HCT116 (cell line): ENCODE data around the gene MYCBP2. TPM values are rescaled to one million over a fixed set of nuclear protein-coding genes. Genes with fewer than 3 reads are reported as not detected.

Experiments
- ATAC-seq: fragments of 200-7000 bp; cut with Tn5 transposase; 2 replicates; pipeline ENCODE4 v1.9.1; 2020; ENCODE audit warnings: mild to moderate bottlenecking, moderate library complexity
- BruUV-seq: library from RNA; stranded (reverse); fragments of 400-500 nt; replicated peaks from 2 replicates; lab custom pipeline; 2021; lab: Mats Ljungman, UMichigan
- CTCF ChIA-PET: fragments of 300-600 bp; sonication (Branson Sonifier 250); formaldehyde crosslinking; loops from one replicate; lab custom pipeline; 2021; ENCODE audit warnings: antibody characterized with exemption; lab: Charles Lee
- POLR2A ChIA-PET: fragments of 300-600, 350-600 bp; sonication (Branson Sonifier 250); formaldehyde crosslinking; loops from one replicate; lab custom pipeline; 2021; ENCODE audit warnings: antibody characterized with exemption; lab: Charles Lee
- RAD21 ChIA-PET, 2 experiments: fragments of 300-600 bp; sonication (Branson Sonifier 250); formaldehyde crosslinking; loops; one replicate each; lab custom pipeline; 2023; ENCODE audit warnings: low total read pairs in 2 of 2; ENCODE audit not compliant: uncharacterized antibody in 2 of 2, unreplicated experiment in 2 of 2, low non-redundant PET in 1 of 2; lab: Charles Lee
- DNase-seq: peaks from one replicate; pipeline ENCODE4 v3.0.0-alpha.2; 2010; ENCODE audit warnings: low read depth, low spot score
- H2AFZ ChIP-seq: fragments of 200-600 bp; shearing (Covaris generic), sonication (generic); 2 replicates; pipeline ENCODE4 v1.6.1; 2017; ENCODE audit warnings: low read depth, mixed run types, mixed read lengths, antibody characterized with exemption, low read length; ENCODE audit not compliant: poor library complexity, severe bottlenecking
- H3K27ac ChIP-seq: 2 replicates; pipeline ENCODE4 v1.5.1; 2012; ENCODE audit warnings: low read depth, low read length
- H3K27me3 ChIP-seq: fragments of 200-600 bp; sonication (generic); 2 replicates; pipeline ENCODE4 v1.6.1; 2016; ENCODE audit warnings: mixed run types, low read length, mixed read lengths; ENCODE audit not compliant: insufficient read depth
- H3K36me3 ChIP-seq, 2 experiments: fragments of 200-500 bp in 1 of 2; fragments of 200-600 bp in 1 of 2; sonication (Bioruptor generic) in 1 of 2; sonication (generic) in 1 of 2; 2 replicates each; pipeline versions ENCODE4 v1.5.1 to v1.6.1; 2014 to 2016; ENCODE audit warnings: low read length in 2 of 2, inconsistent platforms in 1 of 2, mixed read lengths in 1 of 2, mixed run types in 1 of 2; ENCODE audit not compliant: insufficient read depth in 2 of 2, control insufficient read depth in 1 of 2
- H3K4me1 ChIP-seq, 2 experiments: fragments of 200-600 bp in 1 of 2; sonication (generic) in 1 of 2; 2 replicates each; pipeline versions ENCODE4 v1.5.1 to v1.6.1; 2012 to 2017; ENCODE audit warnings: low read length in 2 of 2, inconsistent platforms in 1 of 2, mild to moderate bottlenecking in 1 of 2, mixed read lengths in 1 of 2, mixed run types in 1 of 2, moderate library complexity in 1 of 2; ENCODE audit not compliant: insufficient read depth in 2 of 2, control insufficient read depth in 1 of 2
- H3K4me2 ChIP-seq: fragments of 200-600 bp; sonication (generic); 2 replicates; pipeline ENCODE4 v1.6.1; 2017; ENCODE audit warnings: mixed run types, low read length, mixed read lengths
- H3K4me3 ChIP-seq, 2 experiments: fragments of 200-600 bp in 1 of 2; sonication (generic) in 1 of 2; replicated peaks in 1 of 2; 2 replicates each; pipeline ENCODE4 v1.5.1; 2011 to 2016; ENCODE audit warnings: low read length in 2 of 2, control low read depth in 1 of 2, low read depth in 1 of 2, mild to moderate bottlenecking in 1 of 2, mixed read lengths in 1 of 2, mixed run types in 1 of 2
- H3K79me2 ChIP-seq: fragments of 200-600 bp; sonication (generic); 2 replicates; pipeline ENCODE4 v1.6.1; 2017; ENCODE audit warnings: mild to moderate bottlenecking, mixed run types, low read length, moderate library complexity, mixed read lengths; ENCODE audit not compliant: insufficient read depth
- H3K9ac ChIP-seq: fragments of 200-600 bp; sonication (generic); 2 replicates; pipeline ENCODE4 v1.6.1; 2016; ENCODE audit warnings: low read length, mixed read lengths
- H3K9me2 ChIP-seq: fragments of 200-600 bp; sonication (generic), shearing (Covaris generic); 2 replicates; pipeline ENCODE4 v1.6.1; 2017; ENCODE audit warnings: mixed run types, mild to moderate bottlenecking, moderate library complexity; ENCODE audit not compliant: insufficient read depth
- H3K9me3 ChIP-seq, 2 experiments: fragments of 200-500 bp in 1 of 2; fragments of 200-600 bp in 1 of 2; sonication (Bioruptor generic) in 1 of 2; sonication (generic) in 1 of 2; 2 replicates each; pipeline ENCODE4 v1.6.1; 2014 to 2017; ENCODE audit warnings: low read length in 2 of 2, mixed read lengths in 2 of 2, inconsistent platforms in 1 of 2, low read depth in 1 of 2, mild to moderate bottlenecking in 1 of 2, mixed run types in 1 of 2, moderate library complexity in 1 of 2; ENCODE audit not compliant: control insufficient read depth in 1 of 2, insufficient read depth in 1 of 2
- H4K20me1 ChIP-seq: fragments of 200-600 bp; sonication (generic), shearing (Covaris generic); 2 replicates; pipeline ENCODE4 v1.6.1; 2017; ENCODE audit warnings: mixed run types, mild to moderate bottlenecking, moderate library complexity; ENCODE audit not compliant: insufficient read depth
- CBX3 ChIP-seq: IDR thresholded peaks from 2 replicates; pipeline ENCODE4 v1.6.1; 2012; ENCODE audit warnings: low read depth
- EGR1 ChIP-seq: IDR thresholded peaks from 2 replicates; pipeline ENCODE4 v1.6.1; 2012; ENCODE audit warnings: low read depth
- EZH2 ChIP-seq: fragments of 200-600 bp; sonication (generic); IDR thresholded peaks from 2 replicates; pipeline ENCODE4 v1.6.1; 2017; ENCODE audit warnings: antibody characterized with exemption, mixed run types
- EZH2phosphoT487 ChIP-seq: fragments of 200-600 bp; IDR thresholded peaks from 2 replicates; pipeline ENCODE4 v1.6.1; 2018; ENCODE audit warnings: antibody characterized with exemption, borderline replicate concordance
- JUND ChIP-seq: IDR thresholded peaks from 2 replicates; pipeline ENCODE4 v1.6.1; 2012
- POLR2AphosphoS5 ChIP-seq: IDR thresholded peaks from 2 replicates; pipeline ENCODE4 v1.6.1; 2011; ENCODE audit warnings: mild to moderate bottlenecking, low read depth, low read length, moderate library complexity
- SRF ChIP-seq: IDR thresholded peaks from 2 replicates; pipeline ENCODE4 v1.6.1; 2012; ENCODE audit warnings: low read depth
- YY1 ChIP-seq: IDR thresholded peaks from 2 replicates; pipeline ENCODE4 v1.6.1; 2011; ENCODE audit warnings: low read length, low read depth, moderate library complexity, mild to moderate bottlenecking; ENCODE audit not compliant: insufficient replicate concordance; ENCODE audit errors: extremely low read depth
- ZNF274 ChIP-seq: fragments of 200-500 bp; sonication (Bioruptor generic); IDR thresholded peaks from 2 replicates; pipeline ENCODE4 v1.6.1; 2014; ENCODE audit warnings: mild to moderate bottlenecking, low read depth, low read length, inconsistent platforms
- intact Hi-C: fragments of 100-400 bp; cut with micrococcal nuclease; formaldehyde crosslinking; loops from 2 replicates; pipeline ENCODE4 v1.10.0; 2022
- total RNA-seq: library from RNA; stranded (reverse); gene quantifications from one replicate; pipeline ENCODE4 v1.2.1, GENCODE V29; 2021; ENCODE audit not compliant: unreplicated experiment
- TF ChIP-seq, protein P1 (sequence below): IDR thresholded peaks from 2 replicates; pipeline ENCODE4 v1.6.1; 2011; ENCODE audit warnings: mild to moderate bottlenecking, low read length, moderate library complexity; ENCODE audit not compliant: insufficient replicate concordance; ENCODE audit errors: extremely low read depth
- TF ChIP-seq, protein P2 (sequence below): IDR thresholded peaks from 2 replicates; pipeline ENCODE4 v1.6.1; 2012
- TF ChIP-seq, protein P3 (sequence below): IDR thresholded peaks from 2 replicates; pipeline ENCODE4 v1.6.1; 2012

The MYCBP2 gene
- total RNA-seq, 1 experiment from 2014 or later: 48.5 TPM

DNA sequence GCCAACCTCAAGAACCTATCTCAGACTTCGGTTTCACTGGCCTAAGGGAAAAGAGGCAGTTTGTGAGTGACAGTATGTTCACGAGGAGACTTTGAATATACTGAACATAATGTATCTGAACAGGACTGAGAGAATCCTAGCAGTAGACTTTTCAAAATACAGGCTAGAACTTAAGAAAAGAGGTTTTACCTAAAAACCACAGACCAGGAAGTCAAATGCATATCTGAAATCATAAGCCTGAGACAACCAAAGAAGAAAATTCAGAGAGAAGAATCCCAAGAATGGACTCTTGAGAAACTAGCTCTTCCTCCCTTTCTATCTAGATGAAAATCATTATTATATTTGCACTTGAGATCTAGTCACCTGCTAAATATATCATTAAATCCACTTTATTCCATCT, 17.6 kb downstream of the MYCBP2 start (continued):
- TF ChIP-seq YY1: no peak
- TF ChIP-seq, protein P1, sequence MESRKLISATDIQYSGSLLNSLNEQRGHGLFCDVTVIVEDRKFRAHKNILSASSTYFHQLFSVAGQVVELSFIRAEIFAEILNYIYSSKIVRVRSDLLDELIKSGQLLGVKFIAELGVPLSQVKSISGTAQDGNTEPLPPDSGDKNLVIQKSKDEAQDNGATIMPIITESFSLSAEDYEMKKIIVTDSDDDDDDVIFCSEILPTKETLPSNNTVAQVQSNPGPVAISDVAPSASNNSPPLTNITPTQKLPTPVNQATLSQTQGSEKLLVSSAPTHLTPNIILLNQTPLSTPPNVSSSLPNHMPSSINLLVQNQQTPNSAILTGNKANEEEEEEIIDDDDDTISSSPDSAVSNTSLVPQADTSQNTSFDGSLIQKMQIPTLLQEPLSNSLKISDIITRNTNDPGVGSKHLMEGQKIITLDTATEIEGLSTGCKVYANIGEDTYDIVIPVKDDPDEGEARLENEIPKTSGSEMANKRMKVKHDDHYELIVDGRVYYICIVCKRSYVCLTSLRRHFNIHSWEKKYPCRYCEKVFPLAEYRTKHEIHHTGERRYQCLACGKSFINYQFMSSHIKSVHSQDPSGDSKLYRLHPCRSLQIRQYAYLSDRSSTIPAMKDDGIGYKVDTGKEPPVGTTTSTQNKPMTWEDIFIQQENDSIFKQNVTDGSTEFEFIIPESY: no peak
- no peak for TF ChIP-seq CBX3
- TF ChIP-seq ZNF274: no peak
- TF ChIP-seq EZH2phosphoT487: no peak
- TF ChIP-seq POLR2AphosphoS5: no peak
- no peak for TF ChIP-seq EZH2
- TF ChIP-seq, protein P2, sequence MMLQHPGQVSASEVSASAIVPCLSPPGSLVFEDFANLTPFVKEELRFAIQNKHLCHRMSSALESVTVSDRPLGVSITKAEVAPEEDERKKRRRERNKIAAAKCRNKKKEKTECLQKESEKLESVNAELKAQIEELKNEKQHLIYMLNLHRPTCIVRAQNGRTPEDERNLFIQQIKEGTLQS: no peak

DNA sequence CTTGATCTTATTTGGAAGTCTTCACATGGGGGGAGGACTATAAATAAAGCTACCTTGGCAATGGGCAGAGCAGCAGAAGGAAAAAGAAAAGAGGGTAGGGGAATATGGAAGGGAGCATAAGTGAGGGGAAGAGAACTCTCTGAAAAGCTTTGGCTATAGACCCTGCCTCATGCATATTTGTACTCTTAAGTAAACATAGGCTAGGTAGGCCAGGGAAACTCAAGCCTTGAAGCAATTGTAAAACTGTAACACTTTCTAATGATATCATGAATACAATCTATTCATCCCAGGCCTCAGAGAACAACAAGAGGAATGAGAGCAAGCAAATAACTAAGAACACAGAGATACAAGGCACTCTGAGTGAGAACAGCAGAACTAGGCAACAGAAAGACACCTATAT, 20.4 kb downstream of the MYCBP2 start:
- ChIA-PET RAD21 (no interaction called here), CTCF (no interaction called here), POLR2A (no interaction called here)
- H3K4me3 ChIP-seq: no peak overlapping the region
- no peak for TF ChIP-seq JUND
- TF ChIP-seq, protein P3, sequence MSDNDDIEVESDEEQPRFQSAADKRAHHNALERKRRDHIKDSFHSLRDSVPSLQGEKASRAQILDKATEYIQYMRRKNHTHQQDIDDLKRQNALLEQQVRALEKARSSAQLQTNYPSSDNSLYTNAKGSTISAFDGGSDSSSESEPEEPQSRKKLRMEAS: no peak
- TF ChIP-seq EGR1: no peak
- no peak for TF ChIP-seq SRF
- TF ChIP-seq EZH2phosphoT487: no peak
- no peak for ATAC-seq
- H3K9me2 ChIP-seq: no peaks in the 10 kb centered on the region
- no peak overlapping the region for H3K4me2 ChIP-seq
- no TSS peak for BruUV-seq
- no peaks in the 10 kb centered on the region for H3K4me1 ChIP-seq
- no peak overlapping the region for H2AFZ ChIP-seq
- no peaks in the 10 kb centered on the region for H3K36me3 ChIP-seq
- no peak overlapping the region for H3K9ac ChIP-seq
- no peak overlapping the region for H3K27ac ChIP-seq
- peaks cover 97% of the 10 kb centered on the region for H3K79me2 ChIP-seq
- H3K9me3 ChIP-seq: no peaks in the 10 kb centered on the region
- peaks cover 6% of the 10 kb centered on the region; the same call in 1 of the 2 replicates for H4K20me1 ChIP-seq
- intact Hi-C loops: no loop called here
- no peaks in the 10 kb centered on the region for H3K27me3 ChIP-seq
- DNase-seq: no peak
